DOHH2 (cell line): Measurements from ENCODE around the gene CCIN.

ENCODE experiments used
- H3F3A ChIP-seq: fragments of 200-600 bp; sonication (generic), shearing (Covaris generic); 2 replicates; pipeline ENCODE4 v1.6.0; 2016; ENCODE audit warnings: antibody characterized with exemption, mild to moderate bottlenecking; ENCODE audit not compliant: control insufficient read depth, insufficient read depth
- H3K27ac ChIP-seq: fragments of 200-600 bp; sonication (generic); 2 replicates; pipeline ENCODE4 v1.5.1; 2014; ENCODE audit warnings: low read depth, mild to moderate bottlenecking, low read length, moderate library complexity
- H3K27me3 ChIP-seq: fragments of 200-600 bp; sonication (generic); 2 replicates; pipeline ENCODE4 v1.6.1; 2014; ENCODE audit warnings: mild to moderate bottlenecking, low read length, mixed read lengths; ENCODE audit not compliant: control insufficient read depth
- H3K36me3 ChIP-seq: fragments of 200-600 bp; sonication (generic); 2 replicates; pipeline ENCODE4 v1.6.1; 2014; ENCODE audit warnings: mild to moderate bottlenecking, low read length, moderate library complexity, mixed read lengths; ENCODE audit not compliant: control insufficient read depth
- H3K4me1 ChIP-seq: fragments of 200-600 bp; sonication (generic); 2 replicates; pipeline ENCODE4 v1.6.1; 2014; ENCODE audit warnings: mild to moderate bottlenecking, low read length, mixed read lengths; ENCODE audit not compliant: control insufficient read depth
- H3K4me2 ChIP-seq: fragments of 200-600 bp; sonication (generic); 2 replicates; pipeline ENCODE4 v1.6.0; 2014; ENCODE audit warnings: mild to moderate bottlenecking, low read length, moderate library complexity
- H3K4me3 ChIP-seq: fragments of 200-600 bp; sonication (generic); 2 replicates; pipeline ENCODE4 v1.5.1; 2014; ENCODE audit warnings: mild to moderate bottlenecking, low read length, mixed read lengths
- H3K79me2 ChIP-seq: fragments of 200-600 bp; sonication (generic); 2 replicates; pipeline ENCODE4 v1.6.1; 2014; ENCODE audit warnings: mild to moderate bottlenecking, low read length, mixed read lengths; ENCODE audit not compliant: control insufficient read depth
- H3K9me2 ChIP-seq: fragments of 200-600 bp; sonication (generic); replicated peaks from 2 replicates; pipeline ENCODE4 v1.6.1; 2014; ENCODE audit warnings: mild to moderate bottlenecking, low read length, mixed read lengths; ENCODE audit not compliant: control insufficient read depth
- H3K9me3 ChIP-seq: fragments of 200-600 bp; sonication (generic); 2 replicates; pipeline ENCODE4 v1.6.1; 2014; ENCODE audit warnings: antibody characterized with exemption, low read length, mixed read lengths; ENCODE audit not compliant: control insufficient read depth, insufficient read depth
- H4K20me1 ChIP-seq: fragments of 200-600 bp; sonication (generic); 2 replicates; pipeline ENCODE4 v1.6.0; 2014; ENCODE audit warnings: low read depth, mild to moderate bottlenecking, antibody characterized with exemption, low read length, moderate library complexity; ENCODE audit not compliant: control insufficient read depth, insufficient read depth
- CTCF ChIP-seq: fragments of 200-600 bp; sonication (generic); IDR thresholded peaks from one replicate; pipeline ENCODE4 v1.5.1; 2014; ENCODE audit warnings: antibody characterized with exemption, mild to moderate bottlenecking, low read depth, low read length; ENCODE audit not compliant: poor library complexity, severe bottlenecking
- EZH2phosphoT487 ChIP-seq: fragments of 200-600 bp; sonication (generic); IDR thresholded peaks from 2 replicates; pipeline ENCODE4 v1.6.1; 2017; ENCODE audit warnings: borderline replicate concordance, mild to moderate bottlenecking, antibody characterized with exemption, low read length, moderate library complexity, mixed read lengths

CCIN gene

GRCh38 chr9:36207546-36208012, 38.4 kb downstream of the CCIN start:
- no peaks in the 10 kb centered on the region for H3K9me2 ChIP-seq
- H4K20me1 ChIP-seq = peaks cover 6% of the 10 kb centered on the region
- no peak overlapping the region for H3K4me2 ChIP-seq
- H3K4me1 ChIP-seq = no peaks in the 10 kb centered on the region
- peaks cover 84% of the 10 kb centered on the region for H3K79me2 ChIP-seq
- no peaks in the 10 kb centered on the region for H3K27me3 ChIP-seq
- TF ChIP-seq CTCF = no peak
- TF ChIP-seq EZH2phosphoT487 = no peak
- no peaks in the 10 kb centered on the region for H3F3A ChIP-seq
- peaks cover 97% of the 10 kb centered on the region for H3K36me3 ChIP-seq
- no peaks in the 10 kb centered on the region for H3K9me3 ChIP-seq
- no peak overlapping the region for H3K27ac ChIP-seq
- H3K4me3 ChIP-seq = no peak overlapping the region

- Histone ChIP-seq H3K4me3 (no peak overlapping the region), H3K27ac (no peak overlapping the region), H3K36me3 (peaks cover 97% of the 10 kb centered on the region), H3K9me3 (no peaks in the 10 kb centered on the region), H3K4me2 (no peak overlapping the region), H3K4me1 (no peaks in the 10 kb centered on the region), H3K27me3 (no peaks in the 10 kb centered on the region), H3F3A (peaks cover 3% of the 10 kb centered on the region; the same call in 1 of the 2 replicates), H4K20me1 (peaks cover 13% of the 10 kb centered on the region), H3K79me2 (peaks cover 92% of the 10 kb centered on the region), H3K9me2 (no peaks in the 10 kb centered on the region)
- no peak for TF ChIP-seq EZH2phosphoT487
- TF ChIP-seq CTCF = no peak
These were observed 39.5 kb downstream of the CCIN start for GRCh38 chr9:36208521-36209253.

GRCh38 chr9:36210722-36211121, 41.5 kb downstream of the CCIN start:
- H3K36me3 ChIP-seq = peaks cover 96% of the 10 kb centered on the region

More at GRCh38 chr9:36210722-36211121, 41.5 kb downstream of the CCIN start:
- TF ChIP-seq CTCF (no peak), EZH2phosphoT487 (no peak)
- no peak overlapping the region for H3K4me3 ChIP-seq
- peaks cover 7% of the 10 kb centered on the region; the same call in 1 of the 2 replicates for H3F3A ChIP-seq
- no peaks in the 10 kb centered on the region for H3K27me3 ChIP-seq
- H3K4me2 ChIP-seq = no peak overlapping the region
- H3K9me2 ChIP-seq = no peaks in the 10 kb centered on the region
- H3K27ac ChIP-seq = no peak overlapping the region
- H3K9me3 ChIP-seq = no peaks in the 10 kb centered on the region
- no peaks in the 10 kb centered on the region for H3K4me1 ChIP-seq
- peaks cover 75% of the 10 kb centered on the region for H3K79me2 ChIP-seq
- peaks cover 13% of the 10 kb centered on the region for H4K20me1 ChIP-seq
